ENCODE results near the gene RNF38.
"Not testable (repeated sequence)": the region's sequence is repeated elsewhere in the genome, so short reads cannot be mapped to it uniquely, and the experiment has no call there.

Gene RNF38

DNA sequence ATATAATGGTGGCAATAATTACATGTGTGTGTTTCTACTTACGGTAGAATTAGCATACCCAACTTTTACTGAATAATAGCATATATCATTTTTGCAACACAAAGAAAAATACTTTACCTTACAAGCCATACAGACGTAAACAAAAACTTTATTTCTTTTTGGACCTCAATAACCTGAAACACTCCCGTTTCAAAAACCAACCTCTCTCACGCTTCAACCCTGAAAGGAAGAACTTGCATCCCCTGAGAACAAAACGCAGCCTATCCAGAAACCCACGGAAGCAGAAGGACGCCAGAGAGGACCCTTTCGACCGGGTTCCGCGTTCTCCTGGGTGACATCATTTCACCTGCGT is at the start of gene RNF38:
TSS of gene RNF38 (minus strand) at position 290 of the 352 bp plus-strand sequence. CDS start at position 129, 161 bp downstream.
- no peak for DNase-seq (ENCODE audit: low spot score)
- TF ChIP-seq, protein P1, sequence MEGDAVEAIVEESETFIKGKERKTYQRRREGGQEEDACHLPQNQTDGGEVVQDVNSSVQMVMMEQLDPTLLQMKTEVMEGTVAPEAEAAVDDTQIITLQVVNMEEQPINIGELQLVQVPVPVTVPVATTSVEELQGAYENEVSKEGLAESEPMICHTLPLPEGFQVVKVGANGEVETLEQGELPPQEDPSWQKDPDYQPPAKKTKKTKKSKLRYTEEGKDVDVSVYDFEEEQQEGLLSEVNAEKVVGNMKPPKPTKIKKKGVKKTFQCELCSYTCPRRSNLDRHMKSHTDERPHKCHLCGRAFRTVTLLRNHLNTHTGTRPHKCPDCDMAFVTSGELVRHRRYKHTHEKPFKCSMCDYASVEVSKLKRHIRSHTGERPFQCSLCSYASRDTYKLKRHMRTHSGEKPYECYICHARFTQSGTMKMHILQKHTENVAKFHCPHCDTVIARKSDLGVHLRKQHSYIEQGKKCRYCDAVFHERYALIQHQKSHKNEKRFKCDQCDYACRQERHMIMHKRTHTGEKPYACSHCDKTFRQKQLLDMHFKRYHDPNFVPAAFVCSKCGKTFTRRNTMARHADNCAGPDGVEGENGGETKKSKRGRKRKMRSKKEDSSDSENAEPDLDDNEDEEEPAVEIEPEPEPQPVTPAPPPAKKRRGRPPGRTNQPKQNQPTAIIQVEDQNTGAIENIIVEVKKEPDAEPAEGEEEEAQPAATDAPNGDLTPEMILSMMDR (IDR thresholded peaks at IDR 0.05; ENCODE audit: extremely low read depth, missing control alignments), result no peak

- not testable (repeated sequence) for DNase-seq (ENCODE audit: low spot score)
Observed at GRCh38 chr9:36448555-36448954, 48.5 kb upstream of the RNF38 start.

GRCh38 chr9:36448017-36448416 is 47.9 kb upstream of the RNF38 start:
- TF ChIP-seq, protein P1 (IDR thresholded peaks at IDR 0.05; ENCODE audit: extremely low read depth, missing control alignments), result no peak
- DNase-seq (ENCODE audit: low spot score), result no peak

DNA sequence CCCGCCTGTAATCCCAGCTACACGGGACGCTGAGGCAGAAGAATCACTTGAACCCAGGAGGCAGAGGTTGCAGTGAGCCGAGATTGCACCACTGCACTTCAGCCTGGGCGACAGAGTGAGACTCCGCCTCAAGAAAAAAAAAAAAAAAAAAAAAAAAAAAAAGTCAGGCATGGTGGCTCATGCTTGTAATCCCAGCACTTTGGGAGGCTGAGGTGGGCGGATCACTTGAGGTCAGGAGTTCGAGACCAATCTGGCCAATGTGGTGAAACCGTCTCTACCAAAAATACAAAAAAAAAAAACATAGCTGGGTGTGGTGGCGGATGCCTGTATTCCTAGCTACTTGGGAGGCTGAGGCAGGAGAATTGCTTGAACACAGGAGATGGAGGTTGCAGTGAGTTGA is 46.6 kb upstream of the RNF38 start:
- not testable (repeated sequence) for DNase-seq (ENCODE audit: low spot score)

DNA sequence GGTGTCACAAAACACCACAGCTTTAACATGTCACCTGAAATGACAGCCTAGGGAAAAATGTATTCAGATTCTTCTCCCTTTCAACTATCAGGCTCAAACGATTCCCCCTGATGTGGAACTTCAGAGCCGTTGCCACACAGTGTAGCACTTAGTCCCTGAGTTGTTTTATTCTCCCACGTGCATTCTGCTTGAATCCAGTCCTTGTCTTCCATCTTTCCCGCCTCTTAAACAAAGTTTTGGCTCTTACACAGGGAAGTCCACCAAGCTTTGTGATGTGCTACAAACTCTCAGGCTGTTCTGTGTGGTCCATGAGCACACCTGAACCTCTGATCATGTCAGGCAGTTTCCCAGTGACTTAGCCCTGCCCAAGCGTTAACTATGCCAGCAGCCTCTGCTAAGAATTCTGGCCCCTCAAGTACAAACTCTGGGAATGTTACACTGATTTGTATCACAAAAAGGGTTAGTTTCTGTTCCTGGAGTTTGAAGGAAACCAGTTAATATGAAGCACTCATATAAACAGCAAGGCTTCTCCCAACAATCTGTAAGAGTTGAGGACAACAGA is 45.8 kb upstream of the RNF38 start:
- TF ChIP-seq, protein P1 (IDR thresholded peaks at IDR 0.05; ENCODE audit: extremely low read depth, missing control alignments), result no peak
- DNase-seq (ENCODE audit: low spot score), result no peak

DNA sequence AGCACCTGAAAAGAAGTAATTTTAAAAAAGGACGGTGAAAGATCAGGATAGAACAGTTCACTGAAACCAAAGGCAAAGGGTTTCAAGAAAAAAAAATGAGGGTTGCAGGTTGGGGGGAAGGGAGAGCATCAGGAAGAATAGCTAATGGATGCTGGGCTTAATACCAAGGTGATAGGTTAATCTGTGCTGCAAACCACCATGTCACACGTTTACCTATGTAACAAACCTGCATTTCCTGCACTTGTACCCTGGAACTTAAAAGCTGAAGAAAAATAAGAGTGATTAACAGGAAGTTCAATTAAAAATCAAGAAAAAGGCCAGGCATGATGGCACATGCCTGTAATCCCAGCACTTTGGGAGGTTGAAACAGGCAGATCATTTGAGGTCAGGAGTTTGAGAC is 44.1 kb upstream of the RNF38 start:
- no peak for DNase-seq (ENCODE audit: low spot score)
- TF ChIP-seq, protein P1 (IDR thresholded peaks at IDR 0.05; ENCODE audit: extremely low read depth, missing control alignments), result no peak

DNA sequence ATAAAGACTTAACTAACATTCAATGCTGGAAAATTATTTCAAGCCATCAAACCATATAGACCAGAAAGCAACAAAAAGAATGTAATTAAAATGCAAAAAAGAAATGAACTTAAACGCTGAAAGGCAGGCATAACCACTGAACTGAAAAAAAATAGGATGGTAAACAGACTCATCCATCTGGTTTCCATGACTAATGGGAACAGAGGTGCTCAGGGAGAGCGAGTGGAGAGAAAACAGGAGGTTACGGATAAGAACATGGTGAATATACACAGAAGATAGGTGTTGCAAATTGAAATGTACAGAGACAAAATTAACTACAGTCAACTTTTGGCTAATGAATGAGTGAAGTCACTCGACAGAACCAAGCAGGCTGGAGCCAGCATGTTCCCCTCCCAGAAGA is 43.5 kb upstream of the RNF38 start:
- no peak for DNase-seq (ENCODE audit: low spot score)
- TF ChIP-seq, protein P1 (IDR thresholded peaks at IDR 0.05; ENCODE audit: extremely low read depth, missing control alignments), result no peak

DNA sequence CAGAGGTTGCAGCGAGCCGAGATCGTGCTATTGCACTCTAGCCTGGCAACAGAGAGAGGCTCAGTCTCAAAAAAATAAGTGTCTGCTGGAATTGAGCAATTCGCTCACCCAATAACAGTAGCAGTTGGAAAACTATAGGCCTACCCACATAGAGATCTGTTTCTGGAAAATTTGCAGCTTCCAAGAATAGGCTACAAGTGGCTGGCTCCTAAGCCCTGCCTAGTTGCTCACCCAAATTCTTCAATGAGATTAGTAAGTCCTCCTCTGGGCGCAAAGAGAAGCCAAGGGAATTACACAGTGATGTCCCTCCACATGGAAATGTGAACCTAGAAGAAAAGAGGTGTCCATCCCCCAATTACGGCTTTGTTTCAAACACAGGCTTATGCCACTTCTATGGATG is 42.6 kb upstream of the RNF38 start:
- DNase-seq (ENCODE audit: low spot score), result no peak
- TF ChIP-seq, protein P1 (IDR thresholded peaks at IDR 0.05; ENCODE audit: extremely low read depth, missing control alignments), result no peak
